HCT116 (cell line): Measurements from ENCODE around the gene TEN1. TPM values are rescaled to one million over a fixed set of nuclear protein-coding genes. Genes with fewer than 3 reads are reported as not detected.

Experiments
- ATAC-seq: fragments of 200-7000 bp; cut with Tn5 transposase; 2 replicates; pipeline ENCODE4 v1.9.1; 2020; ENCODE audit warnings: mild to moderate bottlenecking, moderate library complexity
- BruUV-seq: library from RNA; stranded (reverse); fragments of 400-500 nt; replicated peaks from 2 replicates; lab custom pipeline; 2021; lab: Mats Ljungman, UMichigan
- CTCF ChIA-PET: fragments of 300-600 bp; sonication (Branson Sonifier 250); formaldehyde crosslinking; loops from one replicate; lab custom pipeline; 2021; ENCODE audit warnings: antibody characterized with exemption; lab: Charles Lee
- POLR2A ChIA-PET: fragments of 300-600, 350-600 bp; sonication (Branson Sonifier 250); formaldehyde crosslinking; loops from one replicate; lab custom pipeline; 2021; ENCODE audit warnings: antibody characterized with exemption; lab: Charles Lee
- RAD21 ChIA-PET, 2 experiments: fragments of 300-600 bp; sonication (Branson Sonifier 250); formaldehyde crosslinking; loops; one replicate each; lab custom pipeline; 2023; ENCODE audit warnings: low total read pairs in 2 of 2; ENCODE audit not compliant: uncharacterized antibody in 2 of 2, unreplicated experiment in 2 of 2, low non-redundant PET in 1 of 2; lab: Charles Lee
- DNase-seq: peaks from one replicate; pipeline ENCODE4 v3.0.0-alpha.2; 2010; ENCODE audit warnings: low read depth, low spot score
- H2AFZ ChIP-seq: fragments of 200-600 bp; shearing (Covaris generic), sonication (generic); 2 replicates; pipeline ENCODE4 v1.6.1; 2017; ENCODE audit warnings: low read depth, mixed run types, mixed read lengths, antibody characterized with exemption, low read length; ENCODE audit not compliant: poor library complexity, severe bottlenecking
- H3K27ac ChIP-seq: 2 replicates; pipeline ENCODE4 v1.5.1; 2012; ENCODE audit warnings: low read depth, low read length
- H3K27me3 ChIP-seq: fragments of 200-600 bp; sonication (generic); 2 replicates; pipeline ENCODE4 v1.6.1; 2016; ENCODE audit warnings: mixed run types, low read length, mixed read lengths; ENCODE audit not compliant: insufficient read depth
- H3K36me3 ChIP-seq, 2 experiments: fragments of 200-500 bp in 1 of 2; fragments of 200-600 bp in 1 of 2; sonication (Bioruptor generic) in 1 of 2; sonication (generic) in 1 of 2; 2 replicates each; pipeline versions ENCODE4 v1.5.1 to v1.6.1; 2014 to 2016; ENCODE audit warnings: low read length in 2 of 2, inconsistent platforms in 1 of 2, mixed read lengths in 1 of 2, mixed run types in 1 of 2; ENCODE audit not compliant: insufficient read depth in 2 of 2, control insufficient read depth in 1 of 2
- H3K4me1 ChIP-seq, 2 experiments: fragments of 200-600 bp in 1 of 2; sonication (generic) in 1 of 2; 2 replicates each; pipeline versions ENCODE4 v1.5.1 to v1.6.1; 2012 to 2017; ENCODE audit warnings: low read length in 2 of 2, inconsistent platforms in 1 of 2, mild to moderate bottlenecking in 1 of 2, mixed read lengths in 1 of 2, mixed run types in 1 of 2, moderate library complexity in 1 of 2; ENCODE audit not compliant: insufficient read depth in 2 of 2, control insufficient read depth in 1 of 2
- H3K4me2 ChIP-seq: fragments of 200-600 bp; sonication (generic); 2 replicates; pipeline ENCODE4 v1.6.1; 2017; ENCODE audit warnings: mixed run types, low read length, mixed read lengths
- H3K4me3 ChIP-seq, 2 experiments: fragments of 200-600 bp in 1 of 2; sonication (generic) in 1 of 2; replicated peaks in 1 of 2; 2 replicates each; pipeline ENCODE4 v1.5.1; 2011 to 2016; ENCODE audit warnings: low read length in 2 of 2, control low read depth in 1 of 2, low read depth in 1 of 2, mild to moderate bottlenecking in 1 of 2, mixed read lengths in 1 of 2, mixed run types in 1 of 2
- H3K79me2 ChIP-seq: fragments of 200-600 bp; sonication (generic); 2 replicates; pipeline ENCODE4 v1.6.1; 2017; ENCODE audit warnings: mild to moderate bottlenecking, mixed run types, low read length, moderate library complexity, mixed read lengths; ENCODE audit not compliant: insufficient read depth
- H3K9ac ChIP-seq: fragments of 200-600 bp; sonication (generic); 2 replicates; pipeline ENCODE4 v1.6.1; 2016; ENCODE audit warnings: low read length, mixed read lengths
- H3K9me2 ChIP-seq: fragments of 200-600 bp; sonication (generic), shearing (Covaris generic); 2 replicates; pipeline ENCODE4 v1.6.1; 2017; ENCODE audit warnings: mixed run types, mild to moderate bottlenecking, moderate library complexity; ENCODE audit not compliant: insufficient read depth
- H3K9me3 ChIP-seq, 2 experiments: fragments of 200-500 bp in 1 of 2; fragments of 200-600 bp in 1 of 2; sonication (Bioruptor generic) in 1 of 2; sonication (generic) in 1 of 2; 2 replicates each; pipeline ENCODE4 v1.6.1; 2014 to 2017; ENCODE audit warnings: low read length in 2 of 2, mixed read lengths in 2 of 2, inconsistent platforms in 1 of 2, low read depth in 1 of 2, mild to moderate bottlenecking in 1 of 2, mixed run types in 1 of 2, moderate library complexity in 1 of 2; ENCODE audit not compliant: control insufficient read depth in 1 of 2, insufficient read depth in 1 of 2
- H4K20me1 ChIP-seq: fragments of 200-600 bp; sonication (generic), shearing (Covaris generic); 2 replicates; pipeline ENCODE4 v1.6.1; 2017; ENCODE audit warnings: mixed run types, mild to moderate bottlenecking, moderate library complexity; ENCODE audit not compliant: insufficient read depth
- CBX3 ChIP-seq: IDR thresholded peaks from 2 replicates; pipeline ENCODE4 v1.6.1; 2012; ENCODE audit warnings: low read depth
- CTCF ChIP-seq, 3 experiments: fragments of 200-600 bp in 1 of 3; sonication (generic) in 1 of 3; IDR thresholded peaks in 2 of 3; conservative IDR thresholded peaks in 1 of 3; 2 replicates each; pipeline ENCODE4 v1.5.1; 2012 to 2017; ENCODE audit warnings: low read depth in 2 of 3, low read length in 2 of 3, antibody characterized with exemption in 1 of 3, borderline replicate concordance in 1 of 3, control low read depth in 1 of 3, mild to moderate bottlenecking in 1 of 3, mixed read lengths in 1 of 3, mixed run types in 1 of 3, moderate library complexity in 1 of 3; ENCODE audit not compliant: insufficient read depth in 1 of 3
- EGR1 ChIP-seq: IDR thresholded peaks from 2 replicates; pipeline ENCODE4 v1.6.1; 2012; ENCODE audit warnings: low read depth
- EZH2phosphoT487 ChIP-seq: fragments of 200-600 bp; IDR thresholded peaks from 2 replicates; pipeline ENCODE4 v1.6.1; 2018; ENCODE audit warnings: antibody characterized with exemption, borderline replicate concordance
- FOSL1 ChIP-seq: IDR thresholded peaks from 2 replicates; pipeline ENCODE4 v1.6.1; 2012; ENCODE audit warnings: low read depth
- JUND ChIP-seq: IDR thresholded peaks from 2 replicates; pipeline ENCODE4 v1.6.1; 2012
- POLR2A ChIP-seq: IDR thresholded peaks from 2 replicates; pipeline ENCODE4 v1.7.0; 2011; ENCODE audit warnings: borderline replicate concordance; ENCODE audit not compliant: insufficient read depth, insufficient read length; ENCODE audit errors: extremely low read depth
- SIN3A ChIP-seq: IDR thresholded peaks from 2 replicates; pipeline ENCODE4 v1.6.1; 2012; ENCODE audit warnings: low read depth
- SP1 ChIP-seq: IDR thresholded peaks from 2 replicates; pipeline ENCODE4 v1.6.1; 2012; ENCODE audit warnings: low read depth
- SRF ChIP-seq: IDR thresholded peaks from 2 replicates; pipeline ENCODE4 v1.6.1; 2012; ENCODE audit warnings: low read depth
- TCF7L2 ChIP-seq: IDR thresholded peaks from 2 replicates; pipeline ENCODE4 v1.7.0; 2011; ENCODE audit warnings: borderline replicate concordance, inconsistent platforms; ENCODE audit not compliant: insufficient read depth, insufficient read length; ENCODE audit errors: extremely low read depth
- YY1 ChIP-seq: IDR thresholded peaks from 2 replicates; pipeline ENCODE4 v1.6.1; 2011; ENCODE audit warnings: low read length, low read depth, moderate library complexity, mild to moderate bottlenecking; ENCODE audit not compliant: insufficient replicate concordance; ENCODE audit errors: extremely low read depth
- ZBTB33 ChIP-seq: IDR thresholded peaks from 2 replicates; pipeline ENCODE4 v1.6.1; 2011; ENCODE audit warnings: mild to moderate bottlenecking, low read length, moderate library complexity; ENCODE audit not compliant: insufficient replicate concordance; ENCODE audit errors: extremely low read depth
- intact Hi-C: fragments of 100-400 bp; cut with micrococcal nuclease; formaldehyde crosslinking; loops from 2 replicates; pipeline ENCODE4 v1.10.0; 2022
- total RNA-seq: library from RNA; stranded (reverse); gene quantifications from one replicate; pipeline ENCODE4 v1.2.1, GENCODE V29; 2021; ENCODE audit not compliant: unreplicated experiment
- TF ChIP-seq, protein P1 (sequence below): IDR thresholded peaks from 2 replicates; pipeline ENCODE4 v1.6.1; 2012
- TF ChIP-seq, protein P2 (sequence below): IDR thresholded peaks from 2 replicates; pipeline ENCODE4 v1.6.1; 2012; ENCODE audit warnings: low read depth
- TF ChIP-seq, protein P3 (sequence below): IDR thresholded peaks from 2 replicates; pipeline ENCODE4 v1.6.1; 2012

Gene TEN1
- total RNA-seq, 1 experiment from 2014 or later: 18.5 TPM

GRCh38 chr17:75991396-75991795, 12.4 kb downstream of the TEN1 start:
- Histone ChIP-seq H3K27me3 (no peaks in the 10 kb centered on the region), H3K79me2 (no peaks in the 10 kb centered on the region), H4K20me1 (no peaks in the 10 kb centered on the region), H3K27ac (no peak overlapping the region), H2AFZ (no peak overlapping the region), H3K4me2 (no peak overlapping the region), H3K4me3 (no peak overlapping the region), H3K9me2 (no peaks in the 10 kb centered on the region), H3K9me3 (no peaks in the 10 kb centered on the region), H3K4me1 (peaks cover 3 to 13% of the 10 kb centered on the region in 2 experiments; a peak in 3 of 4 replicates), H3K9ac (no peak overlapping the region), H3K36me3 (no peaks in the 10 kb centered on the region; a peak in 1 of 4 replicates)
- CTCF ChIA-PET: interaction anchor here (2.2 kb wide), 1 partner anchor 9 kb away, joined by 10 read pairs; the partner anchor contains the start of gene CDK3
- RAD21 ChIA-PET: interaction anchor here in 1 of 2 experiments (0.6 kb wide), 1 partner anchor 28 kb away, joined by 6 read pairs; no protein-coding TSS in a partner anchor
- intact Hi-C loops: no loop called here
- TF ChIP-seq CBX3 (no peak), YY1 (no peak), FOSL1 (no peak), EGR1 (no peak), TCF7L2 (no peak), POLR2A (no peak), SP1 (no peak), EZH2phosphoT487 (no peak), ZBTB33 (no peak), JUND (no peak), CTCF (IDR thresholded peaks at IDR 0.05 in 2 of 3, conservative IDR thresholded peaks at IDR 0.05 in 1 of 3; ENCODE audit: borderline replicate concordance in 1 of 3, insufficient read depth in 1 of 3, low read depth in 2 of 3, low read length in 2 of 3) (no peak), SRF (no peak), SIN3A (no peak)
- TF ChIP-seq, protein P1, sequence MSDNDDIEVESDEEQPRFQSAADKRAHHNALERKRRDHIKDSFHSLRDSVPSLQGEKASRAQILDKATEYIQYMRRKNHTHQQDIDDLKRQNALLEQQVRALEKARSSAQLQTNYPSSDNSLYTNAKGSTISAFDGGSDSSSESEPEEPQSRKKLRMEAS: no peak
- TF ChIP-seq, protein P2, sequence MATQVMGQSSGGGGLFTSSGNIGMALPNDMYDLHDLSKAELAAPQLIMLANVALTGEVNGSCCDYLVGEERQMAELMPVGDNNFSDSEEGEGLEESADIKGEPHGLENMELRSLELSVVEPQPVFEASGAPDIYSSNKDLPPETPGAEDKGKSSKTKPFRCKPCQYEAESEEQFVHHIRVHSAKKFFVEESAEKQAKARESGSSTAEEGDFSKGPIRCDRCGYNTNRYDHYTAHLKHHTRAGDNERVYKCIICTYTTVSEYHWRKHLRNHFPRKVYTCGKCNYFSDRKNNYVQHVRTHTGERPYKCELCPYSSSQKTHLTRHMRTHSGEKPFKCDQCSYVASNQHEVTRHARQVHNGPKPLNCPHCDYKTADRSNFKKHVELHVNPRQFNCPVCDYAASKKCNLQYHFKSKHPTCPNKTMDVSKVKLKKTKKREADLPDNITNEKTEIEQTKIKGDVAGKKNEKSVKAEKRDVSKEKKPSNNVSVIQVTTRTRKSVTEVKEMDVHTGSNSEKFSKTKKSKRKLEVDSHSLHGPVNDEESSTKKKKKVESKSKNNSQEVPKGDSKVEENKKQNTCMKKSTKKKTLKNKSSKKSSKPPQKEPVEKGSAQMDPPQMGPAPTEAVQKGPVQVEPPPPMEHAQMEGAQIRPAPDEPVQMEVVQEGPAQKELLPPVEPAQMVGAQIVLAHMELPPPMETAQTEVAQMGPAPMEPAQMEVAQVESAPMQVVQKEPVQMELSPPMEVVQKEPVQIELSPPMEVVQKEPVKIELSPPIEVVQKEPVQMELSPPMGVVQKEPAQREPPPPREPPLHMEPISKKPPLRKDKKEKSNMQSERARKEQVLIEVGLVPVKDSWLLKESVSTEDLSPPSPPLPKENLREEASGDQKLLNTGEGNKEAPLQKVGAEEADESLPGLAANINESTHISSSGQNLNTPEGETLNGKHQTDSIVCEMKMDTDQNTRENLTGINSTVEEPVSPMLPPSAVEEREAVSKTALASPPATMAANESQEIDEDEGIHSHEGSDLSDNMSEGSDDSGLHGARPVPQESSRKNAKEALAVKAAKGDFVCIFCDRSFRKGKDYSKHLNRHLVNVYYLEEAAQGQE: no peak
- TF ChIP-seq, protein P3, sequence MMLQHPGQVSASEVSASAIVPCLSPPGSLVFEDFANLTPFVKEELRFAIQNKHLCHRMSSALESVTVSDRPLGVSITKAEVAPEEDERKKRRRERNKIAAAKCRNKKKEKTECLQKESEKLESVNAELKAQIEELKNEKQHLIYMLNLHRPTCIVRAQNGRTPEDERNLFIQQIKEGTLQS: no peak
- no TSS peak for BruUV-seq
- POLR2A ChIA-PET: interaction anchor here (0.6 to 1.2 kb wide), 2 partner anchors 9 to 87 kb away, joined by 3 read pairs; partner anchors contain the start of genes CDK3 and MRPL38
- no peak for DNase-seq
- no peak for ATAC-seq
